DMS114 treated with DMSO at 0.1 percent for 48 hours (cell line): ENCODE measurements around the gene STIM2.
"Not testable (repeated sequence)": the region's sequence is repeated elsewhere in the genome, so short reads cannot be mapped to it uniquely, and the experiment has no call there.

Experiments used
- DNase-seq: peaks from one replicate; lab custom pipeline; 2025; ENCODE audit not compliant: unreplicated experiment; lab: John Stamatoyannopoulos, UW

The STIM2 gene

GRCh38 chr4:26860157-26860921, at the start of gene STIM2:
Gene STIM2 (plus strand): TSS chr4:26860841.
- DNase-seq: peak; percentile 92

GRCh38 chr4:26811571-26811970, 49.1 kb upstream of the STIM2 start:
- not testable (repeated sequence) for DNase-seq

- DNase-seq: no peak
Observed at GRCh38 chr4:26812049-26812714, 48.5 kb upstream of the STIM2 start.

GRCh38 chr4:26813698-26814097, 46.9 kb upstream of the STIM2 start:
- no peak for DNase-seq

GRCh38 chr4:26815199-26815598, 45.4 kb upstream of the STIM2 start:
- DNase-seq: no peak

- no peak for DNase-seq
Observed at GRCh38 chr4:26815706-26816105, 44.9 kb upstream of the STIM2 start.

GRCh38 chr4:26819026-26819425, 41.6 kb upstream of the STIM2 start:
- DNase-seq: no peak

- DNase-seq: no peak
Observed at GRCh38 chr4:26819478-26820095, 41.1 kb upstream of the STIM2 start.

GRCh38 chr4:26820346-26820745, 40.3 kb upstream of the STIM2 start:
- DNase-seq: no peak

- no peak for DNase-seq
Observed at GRCh38 chr4:26821031-26821430, 39.6 kb upstream of the STIM2 start.

- DNase-seq: no peak
Observed at GRCh38 chr4:26821677-26822503, 38.8 kb upstream of the STIM2 start.

- no peak for DNase-seq
Observed at GRCh38 chr4:26822546-26822945, 38.1 kb upstream of the STIM2 start.

- not testable (repeated sequence) for DNase-seq
Observed at GRCh38 chr4:26822974-26823373, 37.7 kb upstream of the STIM2 start.

- no peak for DNase-seq
Observed at GRCh38 chr4:26823583-26823982, 37.1 kb upstream of the STIM2 start.

GRCh38 chr4:26824667-26825066, 36.0 kb upstream of the STIM2 start:
- no peak for DNase-seq

- DNase-seq: no peak
Observed at GRCh38 chr4:26826721-26827120, 33.9 kb upstream of the STIM2 start.

- not testable (repeated sequence) for DNase-seq
Observed at GRCh38 chr4:26827336-26827735, 33.3 kb upstream of the STIM2 start.

- DNase-seq: no peak
Observed at GRCh38 chr4:26827798-26828197, 32.8 kb upstream of the STIM2 start.

- no peak for DNase-seq
Observed at GRCh38 chr4:26829018-26829417, 31.6 kb upstream of the STIM2 start.

- no peak for DNase-seq
Observed at GRCh38 chr4:26830033-26830432, 30.6 kb upstream of the STIM2 start.

- no peak for DNase-seq
Observed at GRCh38 chr4:26830701-26831100, 29.9 kb upstream of the STIM2 start.
